DMS153 (cell line): ENCODE measurements around the gene SPEF2.
"Not testable (repeated sequence)": the region's sequence is repeated elsewhere in the genome, so short reads cannot be mapped to it uniquely, and the experiment has no call there.

ENCODE experiments used
- DNase-seq: peaks from one replicate; lab custom pipeline; 2025; lab: John Stamatoyannopoulos, UW

Gene SPEF2

DNA sequence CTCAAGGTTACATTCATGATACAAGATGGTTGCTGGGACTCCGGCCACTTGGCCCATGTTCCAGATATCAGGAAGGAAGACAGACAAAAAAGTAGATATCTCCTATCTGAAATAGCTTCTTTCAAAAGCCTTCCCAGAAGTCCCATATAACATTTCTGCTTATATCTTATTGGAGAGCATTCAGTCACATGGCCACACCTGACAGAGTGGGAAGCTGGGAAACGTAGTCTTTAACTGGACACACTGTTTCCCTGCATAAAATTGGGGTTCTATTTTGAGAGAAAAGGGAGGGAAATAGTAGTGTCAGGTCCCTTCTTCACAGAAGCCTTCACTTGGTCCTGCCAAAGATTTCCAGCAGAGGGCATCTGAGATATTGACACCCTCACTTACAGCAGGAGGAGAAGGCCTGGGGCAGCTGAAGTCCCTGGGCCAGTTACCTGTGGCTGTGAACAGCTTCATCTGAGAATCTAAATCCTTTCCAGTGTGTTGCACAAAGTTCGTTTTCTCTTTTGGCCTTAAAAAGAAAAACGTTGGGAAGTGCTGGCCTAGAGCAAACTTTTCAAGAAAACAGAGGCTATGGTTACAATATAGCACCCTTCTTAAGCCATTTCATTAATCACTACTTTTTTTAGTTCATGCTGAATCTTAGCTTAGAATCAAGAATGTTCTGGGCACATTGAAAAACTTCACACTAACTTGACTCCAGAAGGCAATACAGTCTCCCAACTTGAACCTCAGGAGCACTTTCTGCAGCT lies 33.5 kb downstream of the SPEF2 start:
- no peak for DNase-seq

DNA sequence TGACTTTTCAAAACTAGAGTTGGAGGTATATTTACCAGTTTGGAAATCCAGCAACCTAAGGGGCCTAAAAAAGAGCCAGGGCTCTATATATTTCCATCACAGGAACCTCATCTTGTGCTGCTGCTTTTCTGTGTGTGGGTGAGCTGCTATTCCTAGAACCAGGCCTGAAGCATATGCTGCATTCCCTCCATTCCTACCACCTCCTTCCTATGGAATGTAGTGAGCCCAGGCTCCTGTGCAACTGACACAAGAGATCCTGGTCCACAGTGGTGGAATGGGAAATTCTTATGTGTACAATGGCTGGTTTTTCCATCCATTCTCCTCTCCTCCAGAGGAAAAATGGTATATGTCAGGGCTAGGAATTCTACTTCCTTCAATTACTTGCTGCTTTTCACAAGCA lies 39.1 kb downstream of the SPEF2 start:
- DNase-seq = no peak

DNA sequence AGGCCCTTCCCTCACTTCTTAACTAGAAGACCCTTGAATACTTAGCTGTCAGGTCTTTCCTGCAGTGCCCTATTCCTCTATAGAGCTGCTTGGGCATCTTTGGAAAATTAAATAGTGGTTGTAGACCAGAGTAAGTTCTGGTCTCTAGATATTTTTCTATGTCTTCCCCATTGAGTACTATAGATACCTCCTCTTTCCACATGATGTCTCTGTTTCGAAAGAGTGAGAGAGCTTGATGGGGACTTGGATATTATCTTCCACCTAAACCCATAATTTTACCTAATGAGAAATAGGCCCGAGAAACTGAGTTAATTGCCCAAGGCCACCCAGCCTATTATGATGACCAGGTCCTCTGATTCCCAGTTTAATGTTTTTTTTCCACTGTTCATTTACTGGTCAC lies 40.2 kb downstream of the SPEF2 start:
- DNase-seq = no peak

DNA sequence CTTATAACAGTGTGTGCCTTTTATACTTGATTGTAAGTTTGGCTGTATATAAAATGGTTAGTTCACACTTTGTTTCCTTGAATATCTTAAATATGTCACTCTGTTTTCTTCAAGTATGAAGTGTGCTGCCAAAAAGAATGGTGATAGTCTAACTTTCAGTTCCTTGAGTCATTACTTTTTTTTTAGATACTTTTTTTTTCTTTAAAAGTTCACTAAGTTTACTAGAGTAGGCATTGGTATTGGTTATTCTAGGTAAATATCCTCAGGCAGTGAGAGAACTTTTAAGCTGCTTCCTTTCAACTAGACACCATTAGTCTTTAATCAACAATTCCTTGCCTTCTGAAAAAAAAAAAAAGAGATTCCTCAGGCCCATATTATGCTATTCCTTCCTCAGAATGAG lies 41.9 kb downstream of the SPEF2 start:
- DNase-seq = no peak

DNA sequence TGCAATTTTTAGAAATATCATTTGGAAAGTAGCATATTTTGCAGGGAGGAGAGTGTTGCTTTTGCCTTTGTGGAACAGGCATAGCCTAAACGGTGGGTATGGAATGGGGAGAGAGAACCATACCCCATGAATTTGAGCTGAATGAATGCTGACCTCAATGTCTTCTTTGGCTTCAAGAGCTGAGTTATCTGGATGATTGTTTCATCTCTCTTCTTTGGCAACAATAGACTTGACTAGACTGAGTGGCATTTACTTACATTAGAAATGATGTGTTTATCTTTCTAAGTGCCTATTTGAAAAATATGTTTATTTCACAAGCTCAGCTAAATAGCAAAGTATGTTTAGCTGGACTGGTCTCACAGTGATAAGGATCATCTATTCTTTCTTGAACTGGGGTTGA lies 42.8 kb downstream of the SPEF2 start:
- DNase-seq = no peak

DNA sequence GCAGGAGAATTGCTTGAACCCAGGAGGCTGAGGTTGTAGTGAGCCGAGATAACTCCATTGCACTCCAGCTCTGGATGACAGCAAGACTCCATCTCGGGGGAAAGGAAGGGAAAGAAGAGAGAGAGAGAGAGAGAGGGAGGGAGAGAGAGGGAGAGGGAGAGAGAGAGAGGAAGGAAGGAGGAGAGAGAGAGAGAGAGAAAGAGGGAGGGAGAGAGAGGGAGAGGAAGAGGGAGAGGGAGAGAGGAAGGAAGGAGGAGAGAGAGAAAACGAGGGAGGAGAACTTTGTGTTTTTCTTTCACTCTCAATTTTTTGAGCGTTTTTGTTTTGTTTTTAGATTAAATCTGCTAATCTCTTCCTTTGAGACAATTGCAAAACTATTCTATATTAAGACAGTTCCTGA lies 46.9 kb downstream of the SPEF2 start:
- no peak for DNase-seq

DNA sequence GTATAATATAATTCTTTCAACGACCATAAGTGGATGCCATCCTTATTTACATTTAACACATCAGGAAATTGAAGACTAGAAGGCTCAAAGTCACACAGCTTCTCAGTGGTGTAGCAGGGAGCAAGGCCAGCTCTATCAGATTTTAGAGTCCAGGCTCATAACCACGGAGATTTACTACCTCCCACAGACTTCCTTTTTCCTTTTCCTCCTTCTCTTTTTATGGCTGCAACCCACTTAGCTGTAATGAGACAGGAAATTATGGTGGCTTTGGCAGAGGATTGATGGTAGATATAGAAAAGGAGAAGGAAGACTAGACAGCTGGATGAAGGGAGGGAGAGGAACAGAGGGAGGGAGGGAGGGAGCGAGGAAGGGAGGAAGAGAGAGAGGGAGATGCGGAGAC lies 47.4 kb downstream of the SPEF2 start:
- no peak for DNase-seq

DNA sequence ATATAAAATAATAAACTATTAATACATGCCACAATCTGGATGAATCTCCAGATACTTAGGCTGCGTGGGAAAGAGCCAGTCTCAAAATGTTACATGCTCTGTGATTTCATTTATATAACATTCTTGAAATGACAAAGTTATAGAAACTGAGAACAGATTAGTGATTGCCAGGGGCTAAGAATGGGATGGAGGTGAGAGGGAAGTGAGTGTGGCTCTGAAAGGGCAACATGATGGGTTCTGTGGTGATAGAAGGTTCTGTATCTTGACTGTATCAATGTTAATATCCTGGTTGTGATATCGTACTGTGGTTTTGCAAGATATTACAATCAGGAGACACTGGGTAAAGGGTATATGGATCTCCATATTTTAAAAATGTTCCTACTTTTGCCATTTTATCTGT lies 50.7 kb downstream of the SPEF2 start:
- DNase-seq = no peak

DNA sequence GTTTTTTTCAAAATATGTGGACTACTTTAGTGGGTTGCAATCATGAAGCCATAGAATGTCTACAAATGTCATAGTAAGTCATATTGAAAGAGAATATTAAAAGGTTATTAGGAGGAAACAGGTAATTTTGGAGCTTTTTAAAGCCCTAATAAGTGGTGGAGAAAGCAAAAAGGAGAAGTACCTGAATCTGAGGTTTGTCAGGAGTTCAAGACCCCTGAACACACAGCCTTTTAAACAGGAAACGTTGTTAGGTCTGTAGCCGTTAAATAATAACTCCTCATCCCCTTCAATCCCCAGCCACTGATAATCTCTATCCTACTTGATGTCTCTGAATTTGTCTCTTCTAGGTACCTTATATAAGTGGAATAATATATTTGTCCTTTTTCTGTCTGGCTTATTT lies 51.1 kb downstream of the SPEF2 start:
- DNase-seq = no peak

DNA sequence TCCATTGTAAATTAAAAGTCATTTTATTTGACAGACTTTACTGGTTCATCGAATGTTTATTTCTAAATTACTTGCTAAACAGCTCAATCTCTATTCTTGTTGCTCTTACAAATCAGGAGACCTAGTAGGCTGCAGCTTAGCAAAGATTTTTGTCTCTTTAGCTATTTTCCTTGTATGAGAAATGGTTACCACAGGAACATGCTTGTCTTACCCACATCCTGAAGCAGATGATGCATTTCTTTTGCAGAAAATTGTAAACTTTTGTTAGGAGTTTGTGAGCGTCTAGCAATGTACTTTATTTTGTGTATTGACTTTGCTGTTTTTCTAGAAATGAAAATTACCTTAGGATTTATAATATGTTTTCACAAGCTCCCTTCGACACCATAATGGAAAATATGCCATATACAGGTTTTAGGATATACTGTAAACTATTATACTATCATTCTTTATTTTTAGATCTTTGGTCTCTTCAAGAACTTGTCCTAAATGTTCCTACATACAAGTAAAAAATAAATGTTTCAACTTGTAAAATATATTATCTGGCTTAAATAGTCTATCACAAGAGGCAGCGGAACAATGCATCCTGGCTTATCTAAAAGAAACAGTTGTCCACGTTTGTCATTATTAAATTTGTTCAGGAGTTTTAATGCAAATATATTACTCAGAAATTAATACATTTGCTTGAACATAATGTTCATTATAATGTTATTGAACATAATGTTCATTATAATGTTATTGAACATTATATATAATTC lies 54.1 kb downstream of the SPEF2 start:
- DNase-seq = no peak

DNA sequence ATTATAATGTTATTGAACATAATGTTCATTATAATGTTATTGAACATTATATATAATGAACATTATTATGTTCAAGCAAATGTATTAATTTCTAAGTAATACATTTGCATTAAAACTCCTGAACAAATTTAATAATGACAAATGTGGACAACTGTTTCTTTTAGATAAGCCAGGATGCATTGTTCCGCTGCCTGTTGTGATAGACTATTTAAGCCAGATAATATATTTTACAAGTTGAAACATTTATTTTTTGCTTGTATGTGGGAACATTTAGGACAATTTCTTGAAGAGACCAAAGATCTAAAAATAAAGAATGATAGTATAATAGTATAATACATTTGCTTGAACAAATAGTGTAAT lies 54.6 kb downstream of the SPEF2 start:
- not testable (repeated sequence) for DNase-seq

DNA sequence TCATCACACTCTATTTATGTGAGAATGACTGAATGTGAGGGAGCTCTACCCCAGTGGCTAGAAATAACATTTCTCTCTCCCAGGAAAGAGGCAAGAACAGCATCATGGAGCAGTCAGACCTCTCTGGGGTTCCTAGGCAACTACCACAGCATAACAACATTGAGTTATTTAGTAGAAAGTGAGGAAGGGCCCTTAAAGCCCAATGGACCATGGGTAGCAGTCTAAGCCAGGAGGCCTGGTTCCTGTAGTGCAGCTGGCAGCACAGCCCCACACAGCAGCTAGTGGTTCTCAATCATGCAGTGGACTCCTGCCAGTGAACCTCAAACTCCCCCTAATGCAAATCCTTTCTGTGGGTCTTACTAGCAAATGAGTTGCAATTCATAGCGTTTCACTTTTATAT lies 55.3 kb downstream of the SPEF2 start:
- DNase-seq = no peak

DNA sequence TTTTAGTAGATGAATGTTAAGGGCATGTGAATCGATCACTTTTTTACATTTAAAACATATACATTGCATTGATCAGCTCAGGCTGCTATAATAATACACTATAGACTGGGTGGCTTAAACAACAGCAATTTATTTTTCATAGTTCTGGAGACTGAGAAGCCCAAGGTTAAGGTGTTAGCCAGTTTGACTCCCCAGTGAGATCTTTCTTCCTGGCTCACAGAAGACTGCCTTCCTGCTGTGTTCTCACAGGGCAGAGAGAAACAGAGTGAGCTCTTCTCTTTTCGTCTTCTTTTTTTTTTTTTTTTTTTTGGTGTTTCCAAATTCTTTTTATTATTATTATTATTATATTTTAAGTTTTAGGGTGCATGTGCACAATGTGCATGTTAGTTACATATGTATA lies 56.4 kb downstream of the SPEF2 start:
- no peak for DNase-seq

DNA sequence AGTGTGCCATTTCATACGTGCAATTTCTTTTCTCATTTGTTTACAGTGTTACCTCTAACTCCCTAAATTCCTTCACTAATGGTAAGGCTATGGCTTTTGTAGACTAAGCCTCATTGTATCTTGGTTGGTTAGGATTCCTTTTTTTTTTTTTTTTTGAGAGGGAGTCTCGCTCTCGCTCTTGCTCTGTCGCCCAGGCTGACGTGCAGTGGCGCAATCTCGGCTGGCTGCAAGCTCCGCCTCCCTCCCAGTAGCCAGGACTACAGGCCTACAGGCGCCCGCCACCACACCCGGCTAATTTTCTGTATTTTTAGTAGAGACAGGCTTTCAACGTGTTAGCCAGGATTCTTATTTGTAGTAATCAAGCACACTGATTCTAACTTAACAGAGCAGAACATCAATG lies 57.7 kb downstream of the SPEF2 start:
- DNase-seq = no peak

DNA sequence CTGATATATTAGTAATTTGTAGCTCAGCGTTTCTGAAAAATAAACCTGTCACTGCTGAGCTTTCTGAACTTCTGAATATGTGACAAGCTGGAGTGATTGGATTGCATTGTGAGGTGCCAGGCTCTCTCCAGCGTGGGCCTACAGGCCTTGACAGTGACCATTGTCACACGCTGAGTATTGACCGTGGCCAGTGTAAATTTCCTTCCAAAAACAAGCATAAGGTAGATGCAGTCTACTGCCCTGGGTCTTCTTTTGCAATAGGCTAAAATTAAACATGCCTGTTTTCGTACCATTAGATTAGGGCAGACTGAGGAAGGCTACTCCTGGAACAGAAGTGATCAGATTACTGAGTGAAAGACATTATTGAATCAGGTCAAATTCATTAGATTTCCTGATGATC lies 60.2 kb downstream of the SPEF2 start:
- DNase-seq = no peak

DNA sequence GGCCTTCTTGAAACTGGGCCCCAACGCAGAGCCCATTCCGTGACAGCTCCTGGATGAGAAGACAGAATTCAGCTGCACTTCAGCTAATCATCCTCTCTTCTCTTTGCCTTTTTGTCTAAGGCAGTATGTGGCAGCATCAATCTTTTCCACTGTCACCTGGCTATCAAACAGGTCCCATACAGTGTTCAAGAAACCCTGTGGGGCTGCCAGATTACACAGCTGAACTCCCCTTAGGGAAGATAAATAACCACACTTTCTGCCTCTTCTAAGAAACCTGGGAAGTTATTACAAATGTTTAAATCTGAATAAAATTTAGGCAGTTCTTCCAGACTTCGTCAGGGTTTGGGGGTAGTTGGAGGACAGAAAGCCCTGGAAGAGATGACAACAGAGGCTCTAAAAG lies 61.0 kb downstream of the SPEF2 start:
- no peak for DNase-seq

DNA sequence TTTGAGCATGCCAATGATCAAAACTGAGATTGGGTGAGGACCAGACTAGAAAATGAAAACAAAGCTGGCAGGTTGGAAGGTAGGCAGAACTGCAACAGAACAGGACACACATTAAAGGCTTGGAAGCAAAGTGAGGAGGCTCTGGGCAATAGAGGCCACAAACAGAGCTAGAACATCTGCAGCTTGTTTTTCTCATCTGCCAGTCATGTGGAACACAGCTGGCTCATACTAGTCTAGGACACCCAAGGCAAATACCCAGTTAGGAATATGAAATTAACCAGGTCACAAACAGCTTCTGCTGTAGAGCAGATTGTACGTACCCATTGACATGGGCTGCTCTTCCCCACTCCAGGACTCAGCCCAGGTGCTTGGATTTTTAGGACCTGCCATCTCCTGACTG lies 61.7 kb downstream of the SPEF2 start:
- no peak for DNase-seq

DNA sequence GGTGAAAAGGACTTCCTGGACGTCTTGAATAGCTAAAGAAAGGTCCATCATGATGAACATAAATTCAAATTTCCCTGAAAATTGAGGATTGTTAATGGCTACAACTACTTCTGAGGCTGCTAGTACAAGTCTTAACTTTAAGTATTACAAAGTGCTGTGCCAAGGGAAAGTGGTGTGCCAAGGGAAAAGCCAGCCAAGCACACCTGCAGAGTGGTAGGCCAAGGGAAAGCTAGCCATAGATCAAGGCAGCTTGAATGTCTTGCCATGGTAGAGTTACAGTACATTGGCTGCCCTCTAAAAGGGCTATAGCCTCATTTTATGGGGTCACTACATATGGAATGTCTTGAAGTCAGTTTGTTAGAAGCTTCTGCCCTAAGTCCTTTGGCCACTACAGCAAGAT lies 64.2 kb downstream of the SPEF2 start:
- no peak for DNase-seq

DNA sequence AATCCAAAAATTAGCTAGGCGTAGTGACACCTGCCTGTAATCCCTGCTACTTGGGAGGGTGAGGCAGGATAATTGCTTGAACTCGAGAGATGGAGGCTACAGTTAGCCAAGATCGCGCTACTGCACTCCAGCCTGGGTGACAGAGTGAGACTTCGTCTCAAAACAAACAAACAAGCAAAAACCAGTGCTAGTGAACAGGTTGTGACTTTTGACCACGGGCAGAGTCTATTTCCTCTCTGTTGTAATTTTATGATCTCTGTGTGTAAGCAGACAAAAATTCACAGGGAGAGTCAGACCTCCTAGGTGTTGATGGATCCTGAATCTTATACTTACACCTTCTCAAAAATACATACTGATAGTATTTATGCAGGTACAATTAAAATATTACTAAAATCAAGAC lies 65.8 kb downstream of the SPEF2 start:
- DNase-seq = no peak

DNA sequence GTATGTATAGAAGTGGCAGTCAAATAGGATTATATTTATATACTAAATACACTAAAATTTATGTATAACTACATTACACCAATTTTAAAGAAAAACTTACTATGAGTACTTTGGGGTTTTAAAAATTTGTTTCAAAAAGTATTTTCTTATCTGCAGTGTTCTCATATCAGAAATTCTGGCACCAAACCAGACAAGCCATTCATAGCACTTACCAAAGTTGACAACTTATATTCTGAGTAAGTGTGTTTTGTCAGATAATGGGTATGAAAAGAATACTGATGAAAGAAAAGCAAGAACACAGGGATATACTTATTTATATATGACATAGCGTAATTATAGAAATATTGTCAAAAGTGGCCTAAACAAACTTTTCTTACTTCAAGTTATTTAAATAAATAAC lies 67.5 kb downstream of the SPEF2 start:
- DNase-seq = no peak

DNA sequence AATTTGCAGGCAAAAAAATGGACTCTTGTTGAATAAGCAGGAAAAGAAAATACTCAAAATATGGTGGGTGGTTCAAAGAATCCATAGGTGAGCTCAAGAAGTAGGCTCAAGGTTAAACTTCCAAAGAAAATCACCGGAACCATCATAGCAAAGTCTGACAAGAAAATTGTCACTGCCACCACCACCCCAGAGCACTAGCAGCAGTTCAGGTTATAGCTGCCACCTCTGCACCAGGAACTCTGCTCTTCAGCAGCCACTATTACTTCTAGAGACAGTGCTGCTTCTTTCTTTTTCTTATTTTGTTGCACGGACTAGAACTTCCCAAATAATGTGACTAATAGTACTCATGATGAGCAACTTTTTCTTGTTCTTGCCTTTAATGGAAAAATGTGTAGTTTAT lies 70.3 kb downstream of the SPEF2 start:
- no peak for DNase-seq

DNA sequence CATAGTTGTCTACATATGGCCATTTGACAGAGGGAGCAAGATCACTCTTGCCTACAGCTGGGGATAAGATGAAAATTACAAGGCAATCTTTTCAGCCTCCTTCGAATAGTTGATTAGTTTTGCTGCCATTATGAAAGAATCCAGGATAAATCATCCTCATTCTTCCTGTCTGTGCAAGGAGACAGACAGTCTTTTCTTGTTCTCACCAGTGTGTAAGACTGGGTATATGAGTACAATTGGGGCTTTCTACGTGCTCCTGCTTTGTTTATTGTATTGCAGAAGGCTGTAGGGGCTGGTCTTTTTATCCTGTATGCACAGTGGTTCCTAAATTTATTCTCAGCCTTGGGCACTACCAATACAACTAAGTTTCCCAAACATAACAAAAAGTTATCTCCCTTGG lies 76.8 kb downstream of the SPEF2 start:
- no peak for DNase-seq

DNA sequence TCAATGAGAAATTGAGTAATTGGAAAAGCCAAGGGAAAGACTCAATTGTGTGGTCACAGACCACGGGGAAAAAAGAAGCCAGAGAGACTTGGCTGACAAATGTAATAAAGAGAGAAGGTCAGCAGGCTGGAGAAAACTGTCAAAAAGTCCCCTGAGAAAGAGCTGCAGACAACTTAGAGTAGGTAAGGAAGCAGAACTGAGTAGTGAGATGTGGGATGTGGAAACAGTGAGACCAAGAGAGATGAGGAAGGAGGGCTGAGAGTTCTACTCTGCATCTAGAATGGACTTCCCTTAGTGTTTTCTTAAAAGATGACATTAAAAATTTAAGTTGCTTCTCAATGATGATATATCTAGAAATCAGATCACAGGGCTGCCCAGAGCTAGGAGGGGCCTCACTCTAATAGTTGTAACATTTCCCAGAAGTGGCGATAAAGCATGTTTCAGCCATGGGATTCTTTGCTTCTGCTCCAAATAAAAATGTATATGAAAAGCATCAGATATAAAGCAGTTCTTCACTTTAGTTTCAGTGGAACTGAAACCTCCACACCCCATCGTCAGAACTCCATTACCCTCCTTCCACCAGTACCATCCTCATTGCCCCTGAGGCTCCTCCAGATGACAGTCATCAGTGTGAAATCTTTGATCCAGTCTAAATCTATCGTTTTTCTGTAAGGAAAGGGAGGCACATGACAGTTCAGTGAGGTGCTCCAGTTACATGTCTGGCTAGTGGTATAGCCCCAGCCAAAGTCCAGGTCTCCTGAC lies 80.6 kb downstream of the SPEF2 start:
- no peak for DNase-seq
